H9 (cell line): ENCODE data around the gene IGF2BP2. TPM values are rescaled to one million over a fixed set of nuclear protein-coding genes. Genes with fewer than 3 reads are reported as not detected.

Experiments
- DNase-seq: peaks from one replicate; pipeline ENCODE4 v3.0.0-alpha.2; 2017
- H2AFZ ChIP-seq: one replicate; pipeline ENCODE4 v1.6.1; 2013; ENCODE audit warnings: mild to moderate bottlenecking, low read length, control low read depth, moderate library complexity
- H2AK5ac ChIP-seq: 2 replicates; pipeline ENCODE4 v1.6.1; 2013; ENCODE audit warnings: low read length, control low read depth, mixed read lengths; ENCODE audit not compliant: insufficient read length
- H2BK120ac ChIP-seq: one replicate; pipeline ENCODE4 v1.6.1; 2013; ENCODE audit warnings: low read depth, mild to moderate bottlenecking, low read length, control low read depth, inconsistent platforms; ENCODE audit not compliant: poor library complexity, severe bottlenecking
- H2BK12ac ChIP-seq: 2 replicates; pipeline ENCODE4 v1.6.1; 2013; ENCODE audit warnings: low read length, control low read depth, mixed read lengths, low read depth; ENCODE audit not compliant: insufficient read length
- H2BK15ac ChIP-seq: 2 replicates; pipeline ENCODE4 v1.6.1; 2013; ENCODE audit warnings: low read depth, low read length, control low read depth
- H2BK20ac ChIP-seq: one replicate; pipeline ENCODE4 v1.6.1; 2013; ENCODE audit warnings: low read depth, mild to moderate bottlenecking, low read length, control low read depth, inconsistent platforms; ENCODE audit not compliant: poor library complexity, severe bottlenecking
- H2BK5ac ChIP-seq: 2 replicates; pipeline ENCODE4 v1.6.1; 2013; ENCODE audit warnings: low read length, control low read depth, mixed read lengths; ENCODE audit not compliant: insufficient read length
- H3K14ac ChIP-seq: 2 replicates; pipeline ENCODE4 v1.6.1; 2013; ENCODE audit warnings: low read length, control low read depth; ENCODE audit not compliant: insufficient read depth
- H3K18ac ChIP-seq: 2 replicates; pipeline ENCODE4 v1.6.1; 2013; ENCODE audit warnings: low read depth, mild to moderate bottlenecking, mixed read lengths, low read length, control low read depth; ENCODE audit not compliant: insufficient read length
- H3K23ac ChIP-seq: 2 replicates; pipeline ENCODE4 v1.6.1; 2013; ENCODE audit warnings: low read length, control low read depth, mixed read lengths, low read depth; ENCODE audit not compliant: insufficient read length
- H3K23me2 ChIP-seq: 2 replicates; pipeline ENCODE4 v1.6.1; 2013; ENCODE audit warnings: low read depth, mild to moderate bottlenecking, mixed read lengths, low read length, control low read depth; ENCODE audit not compliant: insufficient read length, poor library complexity, severe bottlenecking
- H3K27ac ChIP-seq: 2 replicates; pipeline ENCODE4 v1.5.1; 2013; ENCODE audit warnings: low read length, control low read depth, mixed read lengths, low read depth; ENCODE audit not compliant: insufficient read length
- H3K27me3 ChIP-seq: 2 replicates; pipeline ENCODE4 v1.6.1; 2013; ENCODE audit warnings: low read length, control low read depth, inconsistent platforms; ENCODE audit not compliant: insufficient read depth
- H3K4ac ChIP-seq: 2 replicates; pipeline ENCODE4 v1.6.1; 2013; ENCODE audit warnings: low read depth, mild to moderate bottlenecking, control low read depth, inconsistent platforms, low read length, moderate library complexity
- H3K4me1 ChIP-seq: 2 replicates; pipeline ENCODE4 v1.6.1; 2013; ENCODE audit warnings: low read length, control low read depth, inconsistent platforms; ENCODE audit not compliant: insufficient read depth
- H3K4me2 ChIP-seq: 2 replicates; pipeline ENCODE4 v1.6.1; 2013; ENCODE audit warnings: low read length, control low read depth, mixed read lengths; ENCODE audit not compliant: insufficient read length, insufficient read depth
- H3K56ac ChIP-seq: 2 replicates; pipeline ENCODE4 v1.6.1; 2013; ENCODE audit warnings: low read depth, mild to moderate bottlenecking, mixed read lengths, low read length, control low read depth; ENCODE audit not compliant: insufficient read length
- H3K79me1 ChIP-seq: 2 replicates; pipeline ENCODE4 v1.6.1; 2013; ENCODE audit warnings: low read depth, mild to moderate bottlenecking, moderate library complexity, low read length, control low read depth, inconsistent platforms; ENCODE audit not compliant: insufficient read depth, poor library complexity, severe bottlenecking
- H3K79me2 ChIP-seq: 2 replicates; pipeline ENCODE4 v1.6.1; 2013; ENCODE audit warnings: low read length, control low read depth, inconsistent platforms; ENCODE audit not compliant: insufficient read depth
- H3K9ac ChIP-seq: 2 replicates; pipeline ENCODE4 v1.6.1; 2013; ENCODE audit warnings: low read length, control low read depth, mixed read lengths; ENCODE audit not compliant: insufficient read length; ENCODE audit errors: extremely low read depth
- H3K9me3 ChIP-seq: one replicate; pipeline ENCODE4 v1.6.1; 2013; ENCODE audit warnings: low read depth, low read length, inconsistent platforms; ENCODE audit not compliant: control insufficient read depth
- H3T11ph ChIP-seq: one replicate; pipeline ENCODE4 v1.6.1; 2013; ENCODE audit warnings: mild to moderate bottlenecking, low read length, control low read depth, inconsistent platforms
- H4K20me1 ChIP-seq: one replicate; pipeline ENCODE4 v1.6.1; 2013; ENCODE audit not compliant: control insufficient read depth, insufficient read length, insufficient read depth
- H4K5ac ChIP-seq: 2 replicates; pipeline ENCODE4 v1.6.1; 2013; ENCODE audit warnings: low read depth, mild to moderate bottlenecking, mixed read lengths, low read length, control low read depth; ENCODE audit not compliant: insufficient read length
- H4K8ac ChIP-seq: replicated peaks from 2 replicates; pipeline ENCODE4 v1.6.1; 2013; ENCODE audit warnings: low read length, control low read depth, mixed read lengths, low read depth; ENCODE audit not compliant: insufficient read length
- H4K91ac ChIP-seq: 2 replicates; pipeline ENCODE4 v1.6.1; 2013; ENCODE audit warnings: low read depth, mild to moderate bottlenecking, moderate library complexity, mixed read lengths, low read length, control low read depth; ENCODE audit not compliant: insufficient read length
- H3K27ac Mint-ChIP-seq, 3 experiments: 2 replicates in 2 of 3; 3 replicates in 1 of 3; pipeline ENCODE4 v1.8.0; 2020 to 2021; ENCODE audit warnings: mixed read lengths in 3 of 3, mild to moderate bottlenecking in 1 of 3, moderate library complexity in 1 of 3
- H3K27me3 Mint-ChIP-seq: 2 replicates; pipeline ENCODE4 v1.8.0; 2021; ENCODE audit warnings: low read depth, mild to moderate bottlenecking, moderate library complexity, mixed read lengths
- H3K36me3 Mint-ChIP-seq, 3 experiments: 2 replicates in 2 of 3; 3 replicates in 1 of 3; pipeline ENCODE4 v1.8.0; 2020 to 2021; ENCODE audit warnings: low read depth in 3 of 3, mixed read lengths in 3 of 3; ENCODE audit not compliant: insufficient read depth in 1 of 3
- H3K4me1 Mint-ChIP-seq, 2 experiments: 2 replicates each; pipeline ENCODE4 v1.8.0; 2020; ENCODE audit warnings: mixed read lengths in 2 of 2
- H3K4me3 Mint-ChIP-seq, 2 experiments: 2 replicates in 1 of 2; 3 replicates in 1 of 2; pipeline ENCODE4 v1.8.0; 2020 to 2021; ENCODE audit warnings: mild to moderate bottlenecking in 2 of 2, mixed read lengths in 2 of 2, moderate library complexity in 1 of 2
- H3K9me3 Mint-ChIP-seq, 2 experiments: 2 replicates in 1 of 2; 3 replicates in 1 of 2; pipeline ENCODE4 v1.8.0; 2020; ENCODE audit warnings: mild to moderate bottlenecking in 2 of 2, mixed read lengths in 2 of 2, moderate library complexity in 1 of 2
- WGBS: extraction: QIAGEN DNeasy Blood & Tissue Kit; methylation state at CpG from one replicate; pipeline ENCODE4 v1.1.7; 2013; ENCODE audit warnings: missing lambda C conversion rate, low lambda C conversion rate, mixed read lengths; ENCODE audit not compliant: insufficient read length; ENCODE audit errors: extremely low coverage; 5-methylcytosine and 5-hydroxymethylcytosine counted together
- total RNA-seq: library from RNA; stranded (reverse); gene quantifications from 2 replicates; pipeline ENCODE4 v1.2.1, GENCODE V29; 2021
- TF ChIP-seq, protein P1 (sequence below): fragments of 200-600 bp; sonication (generic); conservative IDR thresholded peaks from 3 replicates; pipeline ENCODE4 v1.8.0; 2021; ENCODE audit warnings: antibody characterized with exemption, mild to moderate bottlenecking

IGF2BP2 gene
- total RNA-seq, 1 experiment from 2014 or later: 130 TPM

DNA sequence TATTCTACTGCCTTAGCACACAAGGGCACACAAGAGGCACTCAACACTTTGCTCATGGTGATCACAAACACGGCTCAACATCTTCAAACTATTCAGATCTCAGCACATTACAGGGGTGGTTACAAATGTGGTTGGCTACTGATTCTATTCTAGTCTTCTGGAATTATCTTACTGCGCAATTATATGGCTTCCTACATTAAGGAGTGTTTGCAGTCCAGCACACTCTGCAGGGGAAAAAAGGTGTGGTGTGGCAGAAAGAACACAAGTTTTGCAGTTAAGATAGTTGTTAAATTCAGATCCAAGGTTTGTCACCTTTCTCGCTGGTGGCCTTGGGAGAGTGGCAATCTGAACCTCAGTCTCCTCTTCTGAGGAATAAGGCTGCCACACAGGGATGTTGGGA lies 31.9 kb downstream of the IGF2BP2 start:
- no peak overlapping the region for H3K18ac ChIP-seq
- no CpG with 5 or more reads among the region's 3 CpGs for WGBS
- no peak overlapping the region for H3K4me2 ChIP-seq
- peaks cover 7% of the 10 kb centered on the region for H3K79me1 ChIP-seq
- no peak overlapping the region for H3K9ac ChIP-seq
- no peaks in the 10 kb centered on the region for H3K23me2 ChIP-seq
- no peak overlapping the region for H2BK120ac ChIP-seq
- no peaks in the 10 kb centered on the region for H3K9me3 Mint-ChIP-seq
- H3K4me1 ChIP-seq: peaks cover 16% of the 10 kb centered on the region
- no peak overlapping the region for H3K23ac ChIP-seq
- no peaks in the 10 kb centered on the region for H4K20me1 ChIP-seq
- H3K27me3 Mint-ChIP-seq: no peaks in the 10 kb centered on the region
- H2BK20ac ChIP-seq: no peak overlapping the region
- no peak overlapping the region for H2BK12ac ChIP-seq
- no peak overlapping the region for H3K14ac ChIP-seq
- no peak overlapping the region for H3T11ph ChIP-seq
- no peak overlapping the region for H2AK5ac ChIP-seq
- no peak overlapping the region for H4K5ac ChIP-seq
- no peak overlapping the region for H4K8ac ChIP-seq
- H3K27ac ChIP-seq: peak overlapping the region; percentile 47
- H3K27ac Mint-ChIP-seq: peak overlapping the region; percentile 6 to 39 (median 13); a peak in 5 of 7 replicates
- no peak overlapping the region for H2BK15ac ChIP-seq
- H3K56ac ChIP-seq: no peak overlapping the region
- no peak overlapping the region for H2AFZ ChIP-seq
- H3K36me3 Mint-ChIP-seq: peaks cover 7 to 9% (median 7%) of the 10 kb centered on the region in 3 experiments; a peak in 4 of 7 replicates
- peaks cover 34% of the 10 kb centered on the region; the same call in 1 of the 2 replicates for H3K79me2 ChIP-seq
- DNase-seq: no peak
- TF ChIP-seq, protein P1, sequence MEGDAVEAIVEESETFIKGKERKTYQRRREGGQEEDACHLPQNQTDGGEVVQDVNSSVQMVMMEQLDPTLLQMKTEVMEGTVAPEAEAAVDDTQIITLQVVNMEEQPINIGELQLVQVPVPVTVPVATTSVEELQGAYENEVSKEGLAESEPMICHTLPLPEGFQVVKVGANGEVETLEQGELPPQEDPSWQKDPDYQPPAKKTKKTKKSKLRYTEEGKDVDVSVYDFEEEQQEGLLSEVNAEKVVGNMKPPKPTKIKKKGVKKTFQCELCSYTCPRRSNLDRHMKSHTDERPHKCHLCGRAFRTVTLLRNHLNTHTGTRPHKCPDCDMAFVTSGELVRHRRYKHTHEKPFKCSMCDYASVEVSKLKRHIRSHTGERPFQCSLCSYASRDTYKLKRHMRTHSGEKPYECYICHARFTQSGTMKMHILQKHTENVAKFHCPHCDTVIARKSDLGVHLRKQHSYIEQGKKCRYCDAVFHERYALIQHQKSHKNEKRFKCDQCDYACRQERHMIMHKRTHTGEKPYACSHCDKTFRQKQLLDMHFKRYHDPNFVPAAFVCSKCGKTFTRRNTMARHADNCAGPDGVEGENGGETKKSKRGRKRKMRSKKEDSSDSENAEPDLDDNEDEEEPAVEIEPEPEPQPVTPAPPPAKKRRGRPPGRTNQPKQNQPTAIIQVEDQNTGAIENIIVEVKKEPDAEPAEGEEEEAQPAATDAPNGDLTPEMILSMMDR: no peak
- no peak overlapping the region for H3K4ac ChIP-seq
- H4K91ac ChIP-seq: no peak overlapping the region
- H3K27me3 ChIP-seq: no peaks in the 10 kb centered on the region
- no peaks in the 10 kb centered on the region for H3K9me3 ChIP-seq
- no peak overlapping the region for H3K4me3 Mint-ChIP-seq
- H2BK5ac ChIP-seq: no peak overlapping the region
- peaks cover 61 to 66% of the 10 kb centered on the region in 2 experiments for H3K4me1 Mint-ChIP-seq
